HT1080 (cell line): ENCODE data around the gene DTWD2. TPM values are rescaled to one million over a fixed set of nuclear protein-coding genes. Genes with fewer than 3 reads are reported as not detected.
A peak's percentile ranks its signal among the peaks of the same experiment; 100 is the strongest.
"Not testable (repeated sequence)": the region's sequence is repeated elsewhere in the genome, so short reads cannot be mapped to it uniquely, and the experiment has no call there.

ENCODE experiments used
- DNase-seq: peaks from one replicate; pipeline ENCODE4 v3.0.0-alpha.2; 2015; ENCODE audit warnings: low read depth
- total RNA-seq: library from RNA; depleted of rRNA; stranded (reverse); fragments of >200 nt; shearing (Covaris generic); gene quantifications from 2 replicates; pipeline ENCODE4 v1.2.3, GENCODE V29; 2014

The DTWD2 gene
- total RNA-seq, 1 experiment from 2014 or later = 8.2 TPM

- DNase-seq = not testable (repeated sequence)
Observed at GRCh38 chr5:118998861-118999260, 10.5 kb upstream of the DTWD2 start.

DNA sequence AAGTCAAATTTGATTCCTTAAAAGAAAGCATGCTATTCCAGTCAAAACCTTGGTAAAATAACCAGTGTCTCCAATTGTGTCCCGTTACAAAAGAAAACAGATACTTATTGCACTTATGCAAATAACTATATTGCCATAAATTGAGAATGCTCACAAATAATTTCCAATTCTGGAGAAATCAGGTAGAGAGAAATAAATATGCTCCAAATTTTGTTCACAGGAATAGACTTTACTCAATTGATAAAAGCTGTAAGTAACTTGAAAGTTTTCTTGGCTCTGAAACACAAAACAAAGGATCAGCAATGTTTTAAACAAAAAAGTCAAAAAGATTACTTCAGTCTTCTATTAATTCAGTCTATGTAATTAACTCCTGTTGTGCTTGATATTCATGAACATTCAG, 7.8 kb upstream of the DTWD2 start:
- no peak for DNase-seq

- DNase-seq = no peak
Observed at GRCh38 chr5:118994595-118994994, 6.2 kb upstream of the DTWD2 start.

GRCh38 chr5:118993118-118993517, 4.8 kb upstream of the DTWD2 start:
- DNase-seq = not testable (repeated sequence)

- DNase-seq = not testable (repeated sequence)
Observed at GRCh38 chr5:118992055-118992454, 3.7 kb upstream of the DTWD2 start.

GRCh38 chr5:118990582-118990981, 2.2 kb upstream of the DTWD2 start:
- no peak for DNase-seq

DNA sequence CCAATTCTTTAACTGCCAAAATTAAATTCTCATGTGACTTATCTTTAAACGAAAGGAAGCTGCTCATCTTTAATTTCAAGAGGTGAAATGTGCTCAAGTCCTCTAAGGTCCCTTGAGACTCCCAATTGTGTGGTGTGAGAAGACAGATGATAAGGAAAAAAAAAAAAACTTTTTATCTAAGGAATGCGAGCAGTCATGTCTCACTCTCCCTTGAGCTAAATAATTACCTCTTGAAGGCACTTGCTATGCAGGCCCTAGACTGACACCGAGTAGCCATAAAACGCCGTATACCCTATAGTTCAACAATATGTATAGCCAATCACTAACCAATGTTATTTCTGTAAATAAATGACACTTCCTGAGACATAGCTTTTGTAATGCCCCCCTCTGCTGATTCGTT, 1.5 kb upstream of the DTWD2 start:
- DNase-seq = no peak

DNA sequence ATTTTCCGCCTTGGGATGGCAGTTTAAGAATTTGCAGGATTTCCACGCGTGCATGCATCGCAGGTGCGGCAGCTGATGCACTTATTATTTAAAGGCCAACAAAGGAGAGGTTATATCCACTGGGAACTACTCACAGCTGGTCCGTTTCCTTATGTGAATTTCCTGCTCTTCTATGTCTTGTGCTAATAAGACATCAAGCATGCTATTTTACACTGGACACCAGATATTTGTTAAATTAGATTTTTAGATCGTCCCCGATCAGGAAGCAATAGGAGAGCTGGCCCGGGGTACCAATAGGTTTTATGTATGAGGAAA, 476 bp upstream of the DTWD2 start:
- DNase-seq = no peak

GRCh38 chr5:118984602-118985001, 3.7 kb downstream of the DTWD2 start:
- DNase-seq = peak; percentile 36

GRCh38 chr5:118981783-118982182, 6.6 kb downstream of the DTWD2 start:
- no peak for DNase-seq

- no peak for DNase-seq
Observed at GRCh38 chr5:118980438-118980837, 7.9 kb downstream of the DTWD2 start.

DNA sequence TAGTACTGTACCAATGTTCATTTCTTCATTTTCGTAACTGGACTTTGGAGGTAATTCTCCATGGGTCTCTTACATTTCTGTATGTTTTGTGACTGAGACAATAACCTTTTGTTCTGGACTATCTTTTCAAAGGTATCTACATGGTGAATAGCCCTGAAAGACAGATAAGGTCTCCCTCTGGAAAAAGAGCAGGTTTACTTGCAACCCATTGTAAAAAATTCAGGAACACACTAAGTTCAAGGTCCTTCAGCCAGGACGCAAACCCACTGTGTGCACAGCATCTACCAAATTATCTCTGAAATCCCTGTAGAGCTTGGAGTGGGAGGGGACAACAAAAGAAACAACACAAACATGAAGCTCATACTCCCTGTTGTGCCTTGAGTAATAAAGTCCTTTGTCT, 8.3 kb downstream of the DTWD2 start:
- DNase-seq = no peak

DNA sequence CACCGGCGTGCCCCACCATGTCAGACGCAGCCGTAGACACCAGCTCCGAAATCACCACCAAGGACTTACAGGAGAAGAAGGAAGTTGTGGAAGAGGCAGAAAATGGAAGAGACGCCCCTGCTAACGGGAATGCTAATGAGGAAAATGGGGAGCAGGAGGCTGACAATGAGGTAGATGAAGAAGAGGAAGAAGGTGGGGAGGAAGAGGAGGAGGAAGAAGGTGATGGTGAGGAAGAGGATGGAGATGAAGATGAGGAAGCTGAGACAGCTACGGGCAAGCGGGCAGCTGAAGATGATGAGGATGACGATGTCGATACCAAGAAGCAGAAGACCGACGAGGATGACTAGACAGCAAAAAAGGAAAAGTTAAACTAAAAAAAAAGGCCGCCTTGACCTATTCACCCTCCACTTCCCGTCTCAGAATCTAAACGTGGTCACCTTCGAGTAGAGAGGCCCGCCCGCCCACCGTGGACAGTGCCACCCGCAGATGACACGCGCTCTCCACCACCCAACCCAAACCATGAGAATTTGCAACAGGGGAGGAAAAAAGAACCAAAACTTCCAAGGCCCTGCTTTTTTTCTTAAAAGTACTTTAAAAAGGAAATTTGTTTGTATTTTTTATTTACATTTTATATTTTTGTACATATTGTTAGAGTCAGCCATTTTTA, 14.4 kb downstream of the DTWD2 start:
- not testable (repeated sequence) for DNase-seq

DNA sequence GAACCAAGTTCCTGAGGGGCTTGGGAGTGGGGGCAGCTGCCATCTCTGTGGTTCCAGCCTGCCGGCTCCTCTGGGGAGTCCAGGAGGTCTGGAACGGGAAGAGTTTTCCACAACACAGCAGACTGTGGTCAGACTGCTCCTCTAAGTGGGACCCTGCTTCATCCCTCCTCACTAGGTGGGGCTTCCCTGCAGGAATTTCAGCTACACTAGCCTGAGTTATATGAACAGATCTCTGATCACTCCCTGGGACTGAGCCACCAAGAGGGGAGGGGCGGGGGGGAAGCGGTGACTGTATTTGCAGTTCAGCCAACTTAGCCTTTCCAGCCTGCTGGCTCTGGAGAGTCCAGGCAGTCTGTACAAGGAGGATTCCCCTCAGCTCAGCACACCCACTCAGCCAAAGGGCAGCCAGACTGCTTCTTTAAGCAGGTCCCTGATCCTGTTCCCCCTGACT, 19.4 kb downstream of the DTWD2 start:
- no peak for DNase-seq

DNA sequence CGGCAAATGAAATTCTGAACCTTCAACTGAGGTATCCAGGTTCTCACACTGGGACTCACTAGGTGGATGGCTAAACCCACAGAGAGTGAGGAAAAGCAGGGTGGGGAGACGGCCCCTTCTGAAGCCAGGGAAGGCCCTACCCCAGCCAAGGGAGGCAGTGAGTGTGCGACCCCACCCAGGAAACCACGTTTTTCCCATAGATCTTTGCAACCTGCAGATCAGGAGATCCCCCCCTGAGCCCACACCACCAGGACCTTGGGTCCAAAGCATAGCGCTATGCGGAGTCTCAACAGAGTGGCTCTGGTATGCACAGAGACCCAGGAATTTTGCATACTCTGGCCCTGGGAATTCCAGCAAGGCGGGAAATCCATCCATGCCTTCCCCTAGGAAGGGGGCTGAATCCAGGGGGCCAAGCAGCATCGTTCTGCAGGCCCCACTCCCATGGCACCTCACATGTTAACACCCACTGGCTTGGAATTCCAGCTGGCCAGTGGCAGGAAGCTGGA, 19.9 kb downstream of the DTWD2 start:
- no peak for DNase-seq

DNA sequence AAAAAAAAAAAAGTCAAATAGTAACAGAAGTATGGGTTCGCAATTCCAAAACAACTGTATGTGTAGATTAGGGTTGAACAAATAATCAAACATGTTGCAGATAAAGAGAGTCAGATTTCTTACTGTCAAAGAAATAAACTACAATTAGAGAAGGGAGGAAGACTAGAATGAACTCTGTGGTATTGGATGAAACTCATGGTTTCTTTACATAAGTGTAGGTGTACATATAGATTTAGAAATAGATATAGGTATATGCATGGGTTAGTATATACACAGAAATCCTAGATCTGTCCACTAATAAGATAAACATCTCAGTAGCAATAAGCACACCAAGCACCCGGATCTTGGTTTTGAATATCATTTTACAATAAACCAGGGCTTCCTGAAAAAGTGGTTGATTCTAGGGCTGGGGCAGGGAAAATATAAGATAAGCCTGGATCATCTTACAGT, 21.3 kb downstream of the DTWD2 start:
- no peak for DNase-seq

GRCh38 chr5:118965890-118966289, 22.5 kb downstream of the DTWD2 start:
- no peak for DNase-seq

DNA sequence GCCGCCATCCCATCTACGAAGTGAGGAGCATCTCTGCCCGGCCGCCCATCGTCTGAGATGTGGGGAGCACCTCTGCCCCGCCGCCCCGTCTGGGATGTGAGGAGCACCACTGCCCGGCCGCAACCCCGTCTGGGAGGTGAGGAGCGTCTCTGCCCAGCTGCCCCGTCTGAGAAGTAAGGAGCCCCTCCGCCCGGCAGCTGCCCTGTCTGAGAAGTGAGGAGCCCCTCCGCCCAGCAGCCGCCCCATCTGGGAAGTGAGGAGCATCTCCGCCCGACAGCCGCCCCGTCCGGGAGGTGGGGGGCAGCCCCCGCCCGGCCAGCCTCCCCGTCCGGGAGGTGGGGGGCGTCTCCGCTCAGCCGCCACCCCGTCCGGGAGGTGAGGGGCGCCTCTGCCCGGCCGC, 23.4 kb downstream of the DTWD2 start:
- DNase-seq = not testable (repeated sequence)

GRCh38 chr5:118964388-118964787, 24.0 kb downstream of the DTWD2 start:
- not testable (repeated sequence) for DNase-seq

DNA sequence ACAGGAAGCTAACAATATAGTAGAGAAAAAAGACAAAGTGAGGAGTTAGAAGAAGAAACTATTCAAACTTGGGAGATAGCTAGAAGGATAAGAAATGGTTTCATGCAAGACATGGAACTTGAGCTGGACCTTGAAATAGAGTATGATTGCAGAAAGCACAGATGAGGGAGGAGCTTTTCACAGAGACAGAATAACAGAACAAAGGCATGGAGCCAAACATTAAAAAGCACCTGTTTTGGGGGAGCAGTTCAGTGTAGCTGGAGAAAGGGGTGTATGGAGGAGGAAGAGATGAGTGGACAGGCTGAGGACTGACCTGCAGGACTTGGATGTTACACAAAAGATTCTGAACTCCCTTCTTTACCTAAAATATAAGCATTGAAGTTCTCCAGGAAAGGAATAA, 25.2 kb downstream of the DTWD2 start:
- DNase-seq = no peak

- no peak for DNase-seq
Observed at GRCh38 chr5:118960557-118960956, 27.8 kb downstream of the DTWD2 start.

GRCh38 chr5:118956727-118957126, 31.6 kb downstream of the DTWD2 start:
- peak; percentile 8 for DNase-seq

GRCh38 chr5:118953652-118954005, 34.7 kb downstream of the DTWD2 start:
- DNase-seq = no peak
